GM12878 (cell line): Measurements from ENCODE around the gene SLC29A2. TPM values are rescaled to one million over a fixed set of nuclear protein-coding genes. Genes with fewer than 3 reads are reported as not detected.

Source experiments
- ATAC-seq: fragments of 200-7000 bp; cut with Tn5 transposase; 3 replicates; pipeline ENCODE4 v1.9.1; 2020; ENCODE audit warnings: mild to moderate bottlenecking, moderate library complexity
- BruUV-seq: library from RNA; stranded (reverse); fragments of 400-500 nt; replicated peaks from 2 replicates; lab custom pipeline; 2021; lab: Mats Ljungman, UMichigan
- CTCF ChIA-PET: fragments of 300-600 bp; sonication (Branson Sonifier 250); formaldehyde crosslinking; extraction: SDS; loops from one replicate; lab custom pipeline; 2021; ENCODE audit warnings: inconsistent platforms; lab: Yijun Ruan, JAX
- POLR2A ChIA-PET: fragments of 350-600 bp; formaldehyde crosslinking; extraction: SDS; loops from one replicate; lab custom pipeline; 2021; ENCODE audit warnings: inconsistent platforms; lab: Charles Lee
- RAD21 ChIA-PET: fragments of 300-600 bp; sonication (Branson Sonifier 250); formaldehyde crosslinking; loops from one replicate; lab custom pipeline; 2023; ENCODE audit warnings: antibody characterized with exemption; ENCODE audit not compliant: unreplicated experiment; lab: Charles Lee
- SMC1A ChIA-PET: fragments of 300-600 bp; sonication (Branson Sonifier 250); formaldehyde crosslinking; loops from one replicate; lab custom pipeline; 2023; ENCODE audit not compliant: unreplicated experiment, uncharacterized antibody; lab: Charles Lee
- DNase-seq: peaks from one replicate; pipeline ENCODE4 v3.0.0-alpha.2; 2011; ENCODE audit warnings: low read depth, low spot score
- FAIRE-seq: peaks from 3 replicates; lab custom pipeline; 2011; peaks lifted over from hg19 to GRCh38; lab: Jason Lieb, UNC
- H2AFZ ChIP-seq: 2 replicates; pipeline ENCODE4 v1.6.0; 2011; ENCODE audit warnings: low read depth, low read length, control low read depth; ENCODE audit not compliant: control insufficient read depth
- H3K27ac ChIP-seq: 2 replicates; pipeline ENCODE4 v1.5.1; 2011; ENCODE audit warnings: control low read depth; ENCODE audit not compliant: control insufficient read depth, insufficient read depth
- H3K27me3 ChIP-seq, 2 experiments: replicated peaks in 1 of 2; 2 replicates each; pipeline versions ENCODE4 v1.6.0 to v1.6.1; 2011; ENCODE audit warnings: low read length in 1 of 2; ENCODE audit not compliant: control insufficient read depth in 2 of 2, insufficient read depth in 2 of 2
- H3K36me3 ChIP-seq, 2 experiments: 2 replicates each; pipeline ENCODE4 v1.5.1; 2011; ENCODE audit warnings: low read length in 1 of 2; ENCODE audit not compliant: control insufficient read depth in 2 of 2, insufficient read depth in 2 of 2
- H3K4me1 ChIP-seq: 2 replicates; pipeline ENCODE4 v1.6.1; 2011; ENCODE audit warnings: mild to moderate bottlenecking, low read length, moderate library complexity, mixed read lengths; ENCODE audit not compliant: control insufficient read depth, insufficient read depth
- H3K4me2 ChIP-seq: 2 replicates; pipeline ENCODE4 v1.6.0; 2011; ENCODE audit warnings: control low read depth; ENCODE audit not compliant: control insufficient read depth, insufficient read depth
- H3K4me3 ChIP-seq: fragments of 200-600 bp; sonication (generic); 2 replicates; pipeline ENCODE4 v1.5.1; 2016
- H3K79me2 ChIP-seq: 2 replicates; pipeline ENCODE4 v1.6.0; 2011; ENCODE audit warnings: low read length; ENCODE audit not compliant: control insufficient read depth, insufficient read depth
- H3K9ac ChIP-seq: 2 replicates; pipeline ENCODE4 v1.8.0; 2011; ENCODE audit warnings: low read length, control low read depth, mixed read lengths; ENCODE audit not compliant: control insufficient read depth, insufficient read depth
- H3K9me3 ChIP-seq: replicated peaks from 3 replicates; pipeline ENCODE4 v1.5.1; 2011; ENCODE audit warnings: mild to moderate bottlenecking, low read length; ENCODE audit not compliant: control insufficient read depth, insufficient read depth
- H4K20me1 ChIP-seq: 2 replicates; pipeline ENCODE4 v1.6.0; 2011; ENCODE audit not compliant: control insufficient read depth, insufficient read depth
- ATF7 ChIP-seq: fragments of 450-650 bp; IDR thresholded peaks from 2 replicates; pipeline ENCODE4 v1.6.1; 2016; ENCODE audit warnings: low read depth, mild to moderate bottlenecking
- CEBPB ChIP-seq, 2 experiments: fragments of 150-350 bp in 1 of 2; IDR thresholded peaks; 2 replicates each; pipeline ENCODE4 v1.6.1; 2012 to 2014; ENCODE audit warnings: low read depth in 2 of 2, low read length in 2 of 2, borderline replicate concordance in 1 of 2, inconsistent platforms in 1 of 2
- CHD1 ChIP-seq: IDR thresholded peaks from 2 replicates; pipeline ENCODE4 v1.6.1; 2012; ENCODE audit warnings: low read depth, low read length, improper control_type of control experiment
- CHD2 ChIP-seq: IDR thresholded peaks from 2 replicates; pipeline ENCODE4 v1.6.1; 2011; ENCODE audit warnings: low read depth, low read length, improper control_type of control experiment, borderline replicate concordance
- GATAD2B ChIP-seq: fragments of 450-650 bp; conservative IDR thresholded peaks from 2 replicates; pipeline ENCODE4 v1.6.1; 2017; ENCODE audit warnings: low read depth, mild to moderate bottlenecking, moderate library complexity
- IKZF2 ChIP-seq, 2 experiments: fragments of 450-650 bp; IDR thresholded peaks; 2 replicates each; pipeline ENCODE4 v1.6.1; 2017; ENCODE audit warnings: mild to moderate bottlenecking in 2 of 2, moderate library complexity in 2 of 2
- IRF5 ChIP-seq: fragments of 450-650 bp; IDR thresholded peaks from 2 replicates; pipeline ENCODE4 v1.6.1; 2017; ENCODE audit warnings: borderline replicate concordance
- MTA2 ChIP-seq: fragments of 450-650 bp; IDR thresholded peaks from 2 replicates; pipeline ENCODE4 v1.6.1; 2016; ENCODE audit warnings: low read depth, mild to moderate bottlenecking, moderate library complexity
- NR2F1 ChIP-seq: fragments of 450-650 bp; conservative IDR thresholded peaks from 2 replicates; pipeline ENCODE4 v1.6.1; 2017; ENCODE audit warnings: mild to moderate bottlenecking
- SPI1 ChIP-seq: IDR thresholded peaks from 2 replicates; pipeline ENCODE4 v1.6.1; 2011; ENCODE audit warnings: low read depth, mild to moderate bottlenecking, low read length, moderate library complexity, borderline replicate concordance; ENCODE audit not compliant: insufficient read depth
- YBX1 ChIP-seq: fragments of 450-650 bp; IDR thresholded peaks from 2 replicates; pipeline ENCODE4 v1.6.1; 2016; ENCODE audit warnings: antibody characterized with exemption
- WGBS: methylation state at CpG from one replicate; pipeline ENCODE4 v1.1.6; 2016; ENCODE audit warnings: low lambda C conversion rate; ENCODE audit not compliant: insufficient replicate concordance, insufficient coverage; ENCODE audit errors: missing lambda C conversion rate; 5-methylcytosine and 5-hydroxymethylcytosine counted together
- in situ Hi-C: fragments of 300-500 bp; cut with MboI; formaldehyde crosslinking; loops from 9 replicates; pipeline ENCODE4 v1.14.3; 2018; ENCODE audit warnings: mixed read lengths
- intact Hi-C: fragments of 100-400 bp; cut with micrococcal nuclease; formaldehyde crosslinking; loops from one replicate; pipeline ENCODE4 v1.14.2; 2022; ENCODE audit not compliant: unreplicated experiment
- polyA plus RNA-seq, 11 experiments: library from polyadenylated mRNA; depleted of rRNA in 4 of 11; unstranded in 6 of 11; stranded (reverse) in 5 of 11; fragments of >200 nt; fragmentation: Nextera tagmentation in 4 of 11; fragmentation: Illumina TruSeq in 1 of 11; extraction: Ambion mirVana in 4 of 11; extraction: Trizol in 1 of 11; gene quantifications; 1 replicate in 1 of 11; 2 replicates in 10 of 11; pipeline versions ENCODE4 v1.2.1 to v1.2.3, GENCODE V29; 2011 to 2016; ENCODE audit warnings: inconsistent platforms in 2 of 11, missing spikeins in 2 of 11, low read depth in 1 of 11
- total RNA-seq, 4 experiments: library from RNA; depleted of rRNA in 3 of 4; stranded (reverse); fragments of >200 nt in 3 of 4; fragmentation: Illumina TruSeq in 1 of 4; extraction: Trizol in 1 of 4; gene quantifications; 2 replicates each; pipeline versions ENCODE4 v1.2.1 to v1.2.3, GENCODE V29; 2013 to 2021

Gene SLC29A2
- total and polyA plus RNA-seq, 10 of the 15 experiments (the other 5 are each of a cell fraction or from before 2014, with no cell fraction given), result 0.27 to 7.5 (median 2.2) TPM

- under 1% methylated on average over 6 of the region's 6 CpGs for WGBS
- no peaks in the 10 kb centered on the region for H3K9me3 ChIP-seq
- SMC1A ChIA-PET, result interaction anchor here (0.8 to 3.8 kb wide), 2 partner anchors 14 to 80 kb away, joined by 3 to 27 read pairs; no protein-coding TSS in a partner anchor
- CTCF ChIA-PET, result interaction anchor here (0.6 to 9.0 kb wide), 9 partner anchors 28 to 289 kb away, joined by 3 to 166 read pairs (median 3); partner anchors contain the start of genes BRMS1, MRPL11 and RBM4B
- FAIRE-seq (no peak), ATAC-seq (no peak; the same call in 1 of the 3 replicates)
- RAD21 ChIA-PET, result interaction anchor here (1.4 to 1.7 kb wide), 3 partner anchors 10 to 79 kb away, joined by 3 to 6 read pairs (median 4); partner anchors contain the start of gene SLC29A2
- no peak overlapping the region for H3K9ac ChIP-seq
- no peaks in the 10 kb centered on the region for H3K27me3 ChIP-seq
- in situ Hi-C loops (no loop called here), intact Hi-C loops (no loop called here)
- BruUV-seq, result no TSS peak
- H3K36me3 ChIP-seq, result no peaks in the 10 kb centered on the region
- H4K20me1 ChIP-seq, result no peaks in the 10 kb centered on the region
- peaks cover 1% of the 10 kb centered on the region; the same call in 1 of the 2 replicates for H3K4me1 ChIP-seq
- no peak for TF ChIP-seq CEBPB (IDR thresholded peaks at IDR 0.05; ENCODE audit: borderline replicate concordance in 1 of 2, low read depth in 2 of 2, low read length in 2 of 2)
- TF ChIP-seq GATAD2B, result no peak
- TF ChIP-seq SPI1, result peak; percentile 57; the same call in 1 of the 2 replicates
- TF ChIP-seq IRF5, result no peak
- TF ChIP-seq CHD1, result no peak
- no peak for TF ChIP-seq YBX1
- 0 out of 2 replicates have a peak, but pooled peaks have one; percentile 72 for TF ChIP-seq NR2F1
- TF ChIP-seq MTA2, result peak; percentile 45
- no peak for TF ChIP-seq CHD2
- no peak for TF ChIP-seq IKZF2 (IDR thresholded peaks at IDR 0.05)
- TF ChIP-seq ATF7, result peak; percentile 62
- TF ChIP-seq, all 136 proteins: peak for 4
- Histone ChIP-seq H3K4me2 (no peak overlapping the region), H3K79me2 (no peaks in the 10 kb centered on the region), H2AFZ (no peak overlapping the region), H3K27ac (no peak overlapping the region), H3K4me3 (no peak overlapping the region)
- POLR2A ChIA-PET, result interaction anchor here (0.5 kb wide), 1 partner anchor 27 kb away, joined by 6 read pairs; no protein-coding TSS in a partner anchor
- no peak for DNase-seq
Measured at GRCh38 chr11:66391322-66391721, 19.8 kb upstream of the SLC29A2 start.
